Breast epithelium (tissue), 4 donors: ENCODE results near the gene CCR8. TPM values are rescaled to one million over a fixed set of nuclear protein-coding genes. Genes with fewer than 3 reads are reported as not detected.

Source experiments
- DNase-seq, 2 donors: peaks; one replicate each; pipeline ENCODE4 v3.0.0-alpha.2; 2019; ENCODE audit warnings: low spot score in 2 of 2
- H3K27ac ChIP-seq, 2 donors: fragments of 200-600 bp; sonication (generic) in 1 of 2; one replicate each; pipeline ENCODE4 v1.5.1; 2016 to 2019; ENCODE audit warnings: mild to moderate bottlenecking in 1 of 2
- H3K27me3 ChIP-seq, 2 donors: fragments of 200-600 bp; sonication (generic) in 1 of 2; one replicate each; pipeline versions ENCODE4 v1.5.1 to v1.6.0; 2017 to 2019; ENCODE audit warnings: control low read depth in 1 of 2, mild to moderate bottlenecking in 1 of 2
- H3K36me3 ChIP-seq: fragments of 200-600 bp; one replicate; pipeline ENCODE4 v1.5.1; 2019
- H3K4me1 ChIP-seq, 2 donors: fragments of 200-600 bp; sonication (generic); one replicate each; pipeline ENCODE4 v1.5.1; 2016 to 2019; ENCODE audit warnings: control low read depth in 1 of 2
- H3K4me3 ChIP-seq, 3 donors: fragments of 200-600 bp; sonication (generic); 1 replicate in 2 of 3; 2 replicates in 1 of 3; pipeline ENCODE4 v1.5.1; 2016 to 2019; ENCODE audit warnings: mild to moderate bottlenecking in 3 of 3, moderate library complexity in 2 of 3
- H3K9me3 ChIP-seq, 2 donors: fragments of 200-600 bp; sonication (generic) in 1 of 2; one replicate each; pipeline ENCODE4 v1.5.1; 2016 to 2019; ENCODE audit warnings: control low read depth in 1 of 2
- CTCF ChIP-seq, 3 donors: fragments of 450-650 bp; IDR thresholded peaks; one replicate each; pipeline ENCODE4 v1.5.1; 2016 to 2017; ENCODE audit warnings: antibody characterized with exemption in 3 of 3, mild to moderate bottlenecking in 3 of 3, moderate library complexity in 3 of 3
- POLR2A ChIP-seq: fragments of 450-650 bp; IDR thresholded peaks from one replicate; pipeline ENCODE4 v1.6.1; 2016; ENCODE audit warnings: antibody characterized with exemption, mild to moderate bottlenecking, moderate library complexity
- POLR2AphosphoS5 ChIP-seq, 3 donors: sonication (generic); formaldehyde crosslinking; IDR thresholded peaks; one replicate each; pipeline ENCODE4 v1.6.1; 2017; ENCODE audit warnings: antibody characterized with exemption in 3 of 3
- intact Hi-C: fragments of 100-400 bp; cut with DNase I; formaldehyde crosslinking; loops from one replicate; pipeline ENCODE4 v1.15.1; 2023; ENCODE audit warnings: low total_unique reads
- total RNA-seq, 3 donors: library from RNA; depleted of rRNA; stranded (reverse); fragments of >200 nt; gene quantifications; one replicate each; pipeline ENCODE4 v1.1.0, GENCODE V29; 2016

CCR8 gene
- total RNA-seq, 3 donors from 2014 or later, result not detected

- no peaks in the 10 kb centered on the region for H3K27me3 ChIP-seq
- TF ChIP-seq POLR2A (no peak), POLR2AphosphoS5 (IDR thresholded peaks at IDR 0.05) (no peak), CTCF (IDR thresholded peaks at IDR 0.05) (no peak)
- H3K4me3 ChIP-seq, result no peak overlapping the region
- no peaks in the 10 kb centered on the region for H3K4me1 ChIP-seq
- no peaks in the 10 kb centered on the region for H3K9me3 ChIP-seq
- no peak overlapping the region for H3K27ac ChIP-seq
- no peaks in the 10 kb centered on the region for H3K36me3 ChIP-seq
- no peak for DNase-seq
- intact Hi-C loops, result no loop called here
These were observed 44.2 kb upstream of the CCR8 start for GRCh38 chr3:39285332-39285731.

GRCh38 chr3:39286771-39287170 is 42.7 kb upstream of the CCR8 start:
- intact Hi-C loops, result no loop called here
- no peak overlapping the region for H3K4me3 ChIP-seq
- TF ChIP-seq POLR2AphosphoS5 (IDR thresholded peaks at IDR 0.05) (no peak), POLR2A (no peak), CTCF (IDR thresholded peaks at IDR 0.05) (no peak)
- H3K9me3 ChIP-seq, result no peaks in the 10 kb centered on the region
- H3K27ac ChIP-seq, result no peak overlapping the region
- no peaks in the 10 kb centered on the region for H3K36me3 ChIP-seq
- H3K27me3 ChIP-seq, result no peaks in the 10 kb centered on the region
- H3K4me1 ChIP-seq, result no peaks in the 10 kb centered on the region
- no peak for DNase-seq

GRCh38 chr3:39287216-39288164 is 42.0 kb upstream of the CCR8 start:
- Histone ChIP-seq H3K4me3 (no peak overlapping the region), H3K9me3 (no peaks in the 10 kb centered on the region), H3K27ac (no peak overlapping the region), H3K27me3 (no peaks in the 10 kb centered on the region), H3K36me3 (no peaks in the 10 kb centered on the region), H3K4me1 (no peaks in the 10 kb centered on the region)
- intact Hi-C loops, result no loop called here
- DNase-seq, result no peak
- TF ChIP-seq POLR2A (no peak), CTCF (IDR thresholded peaks at IDR 0.05) (no peak), POLR2AphosphoS5 (IDR thresholded peaks at IDR 0.05) (no peak)

- DNase-seq, result peak; percentile 72 to 82
- H3K27me3 ChIP-seq, result no peaks in the 10 kb centered on the region
- no peak overlapping the region for H3K4me3 ChIP-seq
- no peak overlapping the region for H3K27ac ChIP-seq
- TF ChIP-seq POLR2AphosphoS5 (IDR thresholded peaks at IDR 0.05) (peak in 2 of 3 donors; percentile 29 to 32), POLR2A (no peak), CTCF (IDR thresholded peaks at IDR 0.05) (peak; percentile 30 to 87 (median 84))
- no peaks in the 10 kb centered on the region for H3K36me3 ChIP-seq
- intact Hi-C loops, result no loop called here
- H3K4me1 ChIP-seq, result no peaks in the 10 kb centered on the region
- H3K9me3 ChIP-seq, result no peaks in the 10 kb centered on the region
These were observed 41.2 kb upstream of the CCR8 start for GRCh38 chr3:39288300-39288808.

GRCh38 chr3:39289107-39289506 is 40.4 kb upstream of the CCR8 start:
- intact Hi-C loops, result no loop called here
- Histone ChIP-seq H3K9me3 (no peaks in the 10 kb centered on the region), H3K27ac (no peak overlapping the region), H3K27me3 (no peaks in the 10 kb centered on the region), H3K4me1 (no peaks in the 10 kb centered on the region), H3K4me3 (no peak overlapping the region), H3K36me3 (no peaks in the 10 kb centered on the region)
- DNase-seq, result no peak
- TF ChIP-seq POLR2AphosphoS5 (IDR thresholded peaks at IDR 0.05), result no peak
